Activated T-helper 9 cell treated with anti-CD3 and anti-CD28 coated beads, Interleukin-2, amount 50 U/mL, for 16 hours (primary cell): Measurements from ENCODE around the gene PAM.
"Not testable (repeated sequence)": the region's sequence is repeated elsewhere in the genome, so short reads cannot be mapped to it uniquely, and the experiment has no call there.

Experiments used
- DNase-seq: peaks from one replicate; pipeline ENCODE4 v3.0.0-alpha.2; 2020; ENCODE audit warnings: low read depth

The PAM gene

GRCh38 chr5:102946414-102946813, 191.3 kb downstream of the PAM start:
- no peak for DNase-seq

- DNase-seq = no peak
Observed at GRCh38 chr5:102946971-102947370, 191.9 kb downstream of the PAM start.

GRCh38 chr5:102955488-102955887, 200.4 kb downstream of the PAM start:
- no peak for DNase-seq

GRCh38 chr5:102956599-102956998, 201.5 kb downstream of the PAM start:
- DNase-seq = no peak

- no peak for DNase-seq
Observed at GRCh38 chr5:102957141-102957540, 202.0 kb downstream of the PAM start.

GRCh38 chr5:102958481-102959011, 203.4 kb downstream of the PAM start:
- no peak for DNase-seq

GRCh38 chr5:102959055-102959454, 203.9 kb downstream of the PAM start:
- DNase-seq = no peak

GRCh38 chr5:102961671-102962070, 206.6 kb downstream of the PAM start:
- DNase-seq = no peak

GRCh38 chr5:102965653-102966052, 210.5 kb downstream of the PAM start:
- no peak for DNase-seq

- no peak for DNase-seq
Observed at GRCh38 chr5:102969641-102970040, 214.5 kb downstream of the PAM start.

- no peak for DNase-seq
Observed at GRCh38 chr5:102971676-102972293, 216.7 kb downstream of the PAM start.

GRCh38 chr5:102974177-102974576, 219.1 kb downstream of the PAM start:
- no peak for DNase-seq

GRCh38 chr5:102975045-102975444, 219.9 kb downstream of the PAM start:
- DNase-seq = no peak

- DNase-seq = no peak
Observed at GRCh38 chr5:102975457-102976182, 220.5 kb downstream of the PAM start.

GRCh38 chr5:102981957-102982635, 227.0 kb downstream of the PAM start:
- DNase-seq = no peak

- no peak for DNase-seq
Observed at GRCh38 chr5:102986074-102986473, 231.0 kb downstream of the PAM start.

- DNase-seq = no peak
Observed at GRCh38 chr5:102988459-102988858, 233.4 kb downstream of the PAM start.

GRCh38 chr5:102991802-102992201, 236.7 kb downstream of the PAM start:
- DNase-seq = no peak

GRCh38 chr5:102996011-102996575, 241.0 kb downstream of the PAM start:
- no peak for DNase-seq

GRCh38 chr5:102998224-102998623, 243.1 kb downstream of the PAM start:
- no peak for DNase-seq

GRCh38 chr5:102999191-102999590, 244.1 kb downstream of the PAM start:
- no peak for DNase-seq

GRCh38 chr5:102999621-103000020, 244.5 kb downstream of the PAM start:
- DNase-seq = not testable (repeated sequence)

- no peak for DNase-seq
Observed at GRCh38 chr5:103000089-103000488, 245.0 kb downstream of the PAM start.
